HG03439 (cell line): Measurements from ENCODE around the gene ASPHD1.
"Not testable (repeated sequence)": the region's sequence is repeated elsewhere in the genome, so short reads cannot be mapped to it uniquely, and the experiment has no call there.

Experiments
- ATAC-seq: cut with Tn5 transposase; IDR thresholded peaks from one replicate; pipeline ENCODE4 v1.9.1; 2021; ENCODE audit warnings: mild to moderate bottlenecking, moderate library complexity; ENCODE audit not compliant: unreplicated experiment

ASPHD1 gene

DNA sequence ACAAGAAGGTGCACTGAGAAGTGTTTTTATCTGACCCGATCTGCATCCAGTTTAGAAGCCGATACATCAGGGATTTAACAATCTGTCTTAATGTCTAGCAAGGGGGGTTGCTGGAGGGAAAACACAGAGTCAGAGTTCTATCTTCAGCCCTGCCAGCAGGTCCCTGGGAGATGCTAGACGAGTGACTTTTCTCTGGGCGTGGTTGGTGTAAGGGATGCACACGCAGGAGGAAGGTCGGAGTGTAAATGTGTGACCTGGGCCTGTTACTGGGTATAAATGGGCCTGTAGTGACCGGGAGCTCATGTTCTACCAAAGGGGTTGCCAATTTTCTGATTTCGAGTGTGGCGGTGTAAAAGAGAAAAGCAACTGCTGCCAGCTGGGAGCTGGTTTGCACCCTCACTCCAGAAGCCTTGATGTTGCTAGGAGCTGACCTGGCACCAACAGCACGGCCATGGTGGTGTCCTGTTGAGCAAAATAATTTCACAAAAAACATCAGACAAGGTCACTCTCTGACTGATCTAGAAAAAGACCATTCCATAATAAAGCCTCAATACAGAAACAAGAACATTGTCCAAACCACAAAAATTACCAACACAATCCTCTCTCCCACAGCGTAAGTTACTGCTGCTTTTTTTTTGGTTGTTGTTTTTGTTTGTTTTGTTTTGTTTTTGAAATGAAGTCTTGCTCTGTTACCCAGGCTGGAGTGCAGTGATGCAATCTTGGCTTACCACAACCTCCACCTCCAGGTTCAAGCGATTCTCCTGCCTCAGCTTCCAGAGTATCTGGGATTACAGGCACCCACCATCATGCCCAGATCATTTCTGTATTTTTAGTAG lies 27.0 kb downstream of the ASPHD1 start:
- ATAC-seq, result no peak

GRCh38 chr16:29931750-29932149 lies 31.5 kb downstream of the ASPHD1 start:
- not testable (repeated sequence) for ATAC-seq

DNA sequence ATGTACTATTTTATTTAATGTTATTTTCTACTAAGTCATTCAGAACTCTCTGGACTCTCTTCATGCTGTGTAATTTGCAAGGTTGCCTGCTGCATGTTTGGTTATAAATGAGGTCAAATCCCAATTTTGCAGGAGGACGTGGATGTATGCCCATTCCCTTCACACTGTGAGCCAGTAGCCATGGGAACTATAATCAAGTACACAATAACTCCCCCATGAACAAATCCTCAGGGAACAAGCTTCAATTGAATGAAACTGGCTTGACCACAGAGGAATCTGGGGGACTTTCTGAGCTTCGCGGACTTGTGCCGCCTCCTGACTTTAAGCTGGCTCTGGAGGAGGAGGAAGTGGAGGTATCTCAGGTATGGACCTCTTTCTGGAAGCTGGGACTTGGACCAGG lies 40.4 kb downstream of the ASPHD1 start:
- no peak for ATAC-seq

DNA sequence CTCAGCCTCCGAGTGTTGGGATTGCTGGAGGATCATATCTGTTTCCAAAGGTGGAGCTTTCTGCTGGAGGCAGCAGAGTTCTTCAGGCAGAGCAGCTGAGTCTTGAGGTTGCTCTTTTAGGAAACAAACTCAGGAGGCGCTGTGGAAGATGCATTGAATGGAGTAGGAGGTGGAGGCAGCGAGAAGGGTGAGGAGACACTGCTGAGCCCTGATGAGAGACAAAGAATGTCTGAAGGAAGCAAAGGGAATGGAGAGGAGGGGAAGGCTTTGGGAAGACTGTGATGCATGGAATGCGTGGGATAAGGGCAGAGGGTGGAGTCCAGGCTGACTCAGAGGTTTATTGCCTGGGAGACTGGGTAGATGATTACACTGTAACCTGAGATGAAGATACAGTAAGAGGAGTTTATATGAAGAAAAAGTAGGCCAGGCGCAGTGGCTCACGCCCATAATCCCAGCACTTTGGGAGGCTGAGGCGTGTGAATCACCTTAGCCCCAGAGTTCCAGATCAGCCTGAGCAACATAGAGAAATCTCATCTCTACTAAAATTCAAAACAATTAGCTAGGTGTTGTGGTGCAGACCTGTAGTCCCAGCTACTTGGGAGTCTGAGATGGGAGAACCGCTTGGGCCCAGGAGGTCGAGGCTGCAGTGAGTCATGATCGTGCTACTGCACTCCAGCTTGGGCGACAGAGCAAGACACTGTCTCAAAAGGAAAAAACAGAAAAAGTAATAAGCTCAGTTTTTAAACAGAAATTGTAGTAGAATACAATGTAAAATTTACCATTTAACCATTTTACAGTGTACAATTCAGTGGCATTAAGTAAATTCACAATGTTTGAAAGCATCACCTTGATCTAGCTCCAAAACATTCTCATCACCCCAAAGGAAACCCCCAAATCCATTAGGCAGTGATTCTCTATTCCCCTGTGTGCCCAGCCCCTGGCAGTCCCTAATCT lies 43.8 kb downstream of the ASPHD1 start:
- ATAC-seq, result no peak

GRCh38 chr16:29947897-29948296 lies 47.6 kb downstream of the ASPHD1 start:
- ATAC-seq, result no peak

DNA sequence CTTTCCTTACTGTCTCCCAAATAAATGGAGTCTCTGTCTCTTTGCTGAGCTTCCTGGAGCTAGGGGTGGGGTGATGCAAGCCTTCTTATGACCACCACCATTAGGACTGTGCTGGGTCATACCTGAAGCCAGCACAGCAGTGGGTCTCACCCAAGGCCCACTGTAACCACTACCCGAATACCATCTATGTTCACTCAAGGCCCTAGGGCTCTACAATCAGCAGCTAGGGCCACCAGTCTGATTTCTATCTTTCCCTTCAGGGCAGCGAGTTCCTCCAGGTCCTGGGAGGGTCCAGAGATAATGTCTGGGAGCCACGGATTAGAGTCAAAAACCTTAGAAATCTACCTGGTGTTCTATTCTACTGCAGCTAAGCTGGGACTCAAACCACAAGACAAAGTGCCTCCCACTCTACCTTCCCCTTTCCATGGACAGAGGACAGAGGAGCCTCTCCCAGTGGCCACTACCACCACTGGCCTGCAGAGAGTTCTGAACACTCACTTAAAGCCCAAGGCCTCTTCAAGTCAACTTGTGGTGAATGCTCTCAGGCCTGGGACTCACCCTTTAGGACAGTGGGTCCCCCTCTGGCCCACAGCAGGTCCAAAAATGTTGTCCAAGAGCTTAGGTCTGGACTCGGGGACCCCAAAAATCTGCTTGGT lies 50.6 kb downstream of the ASPHD1 start:
- ATAC-seq, result no peak

DNA sequence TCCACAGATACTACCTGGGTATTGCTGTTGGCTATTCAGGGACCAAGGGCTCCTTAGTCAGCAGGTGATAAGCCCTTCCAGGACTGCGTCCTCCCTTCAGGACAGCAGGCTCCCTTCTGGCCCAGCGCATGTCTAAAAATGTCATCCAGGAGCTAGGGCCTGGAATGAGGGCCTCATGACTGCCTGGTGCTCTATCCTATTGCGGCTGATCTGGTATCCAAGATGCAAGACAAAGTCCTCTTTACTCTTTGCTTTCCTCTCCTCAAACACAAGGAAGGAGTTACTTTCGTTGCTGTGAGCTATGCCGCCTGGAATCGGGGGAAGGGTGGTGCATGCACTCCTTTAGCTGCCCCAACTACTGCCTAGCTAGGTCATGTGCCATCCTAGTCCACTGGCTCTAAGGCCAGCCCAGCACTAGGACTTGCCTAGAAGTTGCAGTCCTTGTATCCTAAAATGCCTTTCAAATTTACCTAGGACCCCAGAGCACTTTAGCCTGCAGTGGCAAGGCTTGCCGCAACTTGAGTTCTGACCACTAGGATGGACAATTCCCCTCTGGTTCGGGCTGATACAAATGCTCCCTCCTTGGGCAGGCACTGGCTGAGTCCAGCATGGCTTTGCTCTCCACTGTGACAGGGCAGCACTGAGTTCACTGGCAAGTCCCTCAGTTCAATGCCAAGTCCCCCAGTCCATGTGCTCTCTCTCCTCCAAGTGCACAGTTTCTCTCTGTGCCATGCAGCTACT lies 51.5 kb downstream of the ASPHD1 start:
- no peak for ATAC-seq
